IPS-18c (cell line): Measurements from ENCODE around the gene PAPPA2.

Source experiments
- H3K4me3 ChIP-seq: 2 replicates; pipeline ENCODE4 v1.7.0; 2013; ENCODE audit warnings: low read depth, mild to moderate bottlenecking, low read length, moderate library complexity; ENCODE audit not compliant: insufficient read depth
- H3K9me3 ChIP-seq: one replicate; pipeline ENCODE4 v1.6.1; 2013; ENCODE audit warnings: mild to moderate bottlenecking, low read length, moderate library complexity; ENCODE audit not compliant: control insufficient read depth, insufficient read depth

Gene PAPPA2

GRCh38 chr1:176838276-176838995 is 375.5 kb downstream of the PAPPA2 start:
- no peaks in the 10 kb centered on the region for H3K9me3 ChIP-seq
- H3K4me3 ChIP-seq: no peak overlapping the region

GRCh38 chr1:176839216-176839615 is 376.2 kb downstream of the PAPPA2 start:
- no peaks in the 10 kb centered on the region for H3K9me3 ChIP-seq
- no peak overlapping the region for H3K4me3 ChIP-seq

- no peaks in the 10 kb centered on the region for H3K9me3 ChIP-seq
Measured at GRCh38 chr1:176841238-176841637, 378.3 kb downstream of the PAPPA2 start.

GRCh38 chr1:176843352-176844297 is 380.6 kb downstream of the PAPPA2 start:
- Histone ChIP-seq H3K4me3 (no peak overlapping the region), H3K9me3 (no peaks in the 10 kb centered on the region)

More at GRCh38 chr1:176841238-176841637, 378.3 kb downstream of the PAPPA2 start:
- no peak overlapping the region for H3K4me3 ChIP-seq

GRCh38 chr1:176847052-176847451 is 384.1 kb downstream of the PAPPA2 start:
- Histone ChIP-seq H3K4me3 (no peak overlapping the region), H3K9me3 (no peaks in the 10 kb centered on the region)

- H3K9me3 ChIP-seq: no peaks in the 10 kb centered on the region
- no peak overlapping the region for H3K4me3 ChIP-seq
Measured at GRCh38 chr1:176849281-176849680, 386.3 kb downstream of the PAPPA2 start.

- no peaks in the 10 kb centered on the region for H3K9me3 ChIP-seq
Measured at GRCh38 chr1:176850871-176851270, 387.9 kb downstream of the PAPPA2 start.

GRCh38 chr1:176852124-176852523 is 389.1 kb downstream of the PAPPA2 start:
- H3K9me3 ChIP-seq: no peaks in the 10 kb centered on the region
- no peak overlapping the region for H3K4me3 ChIP-seq

More at GRCh38 chr1:176850871-176851270, 387.9 kb downstream of the PAPPA2 start:
- H3K4me3 ChIP-seq: no peak overlapping the region

GRCh38 chr1:176853503-176853902 is 390.5 kb downstream of the PAPPA2 start:
- no peak overlapping the region for H3K4me3 ChIP-seq
- no peaks in the 10 kb centered on the region for H3K9me3 ChIP-seq

- no peak overlapping the region for H3K4me3 ChIP-seq
- H3K9me3 ChIP-seq: no peaks in the 10 kb centered on the region
Measured at GRCh38 chr1:176854121-176854520, 391.1 kb downstream of the PAPPA2 start.

GRCh38 chr1:176854758-176855745 is 392.1 kb downstream of the PAPPA2 start:
- no peak overlapping the region for H3K4me3 ChIP-seq
- no peaks in the 10 kb centered on the region for H3K9me3 ChIP-seq

- H3K9me3 ChIP-seq: no peaks in the 10 kb centered on the region
- no peak overlapping the region for H3K4me3 ChIP-seq
Measured at GRCh38 chr1:176857632-176858031, 394.7 kb downstream of the PAPPA2 start.

- no peaks in the 10 kb centered on the region for H3K9me3 ChIP-seq
- H3K4me3 ChIP-seq: no peak overlapping the region
Measured at GRCh38 chr1:176858433-176858916, 395.5 kb downstream of the PAPPA2 start.

GRCh38 chr1:176863613-176864012 is 400.6 kb downstream of the PAPPA2 start:
- Histone ChIP-seq H3K9me3 (no peaks in the 10 kb centered on the region), H3K4me3 (no peak overlapping the region)

GRCh38 chr1:176864211-176864610 is 401.2 kb downstream of the PAPPA2 start:
- Histone ChIP-seq H3K9me3 (no peaks in the 10 kb centered on the region), H3K4me3 (no peak overlapping the region)

- no peaks in the 10 kb centered on the region for H3K9me3 ChIP-seq
- H3K4me3 ChIP-seq: no peak overlapping the region
Measured at GRCh38 chr1:176866011-176866714, 403.2 kb downstream of the PAPPA2 start.
